ENCODE measurements around the gene STAC3.

GRCh38 chr12:57237596-57237931 is 13.4 kb downstream of the STAC3 start:
- TF ChIP-seq CTCF (IDR thresholded peaks at IDR 0.05): no peak
- no peak for TF ChIP-seq POLR2A (IDR thresholded peaks at IDR 0.05)

Measured in heart left ventricle (tissue), 13 donors.